GM19463 (cell line): ENCODE data around the gene ENOX1.

Experiments
- ATAC-seq: cut with Tn5 transposase; IDR thresholded peaks from one replicate; pipeline ENCODE4 v1.9.1; 2021; ENCODE audit warnings: mild to moderate bottlenecking, moderate library complexity; ENCODE audit not compliant: unreplicated experiment

ENOX1 gene

GRCh38 chr13:43675577-43675976 lies 111.2 kb downstream of the ENOX1 start:
- ATAC-seq, result no peak

DNA sequence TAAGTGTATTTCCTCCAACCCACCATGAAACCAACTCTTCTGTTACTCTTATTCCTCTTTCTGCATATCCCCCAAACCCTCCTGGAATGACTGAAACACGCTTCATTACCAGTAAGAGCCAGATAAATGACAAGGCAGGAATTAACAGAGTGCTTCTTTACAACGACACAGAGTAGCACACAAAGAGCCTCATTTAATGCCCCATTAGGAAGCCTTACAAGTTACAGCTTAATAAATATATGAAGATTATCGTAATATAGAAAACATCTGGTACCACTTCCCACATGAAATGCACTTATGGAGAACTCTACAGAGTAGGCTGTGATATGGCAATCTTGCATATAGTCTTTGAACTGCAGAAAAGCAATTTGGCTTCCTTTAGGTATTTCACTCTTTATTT lies 116.8 kb downstream of the ENOX1 start:
- no peak for ATAC-seq

DNA sequence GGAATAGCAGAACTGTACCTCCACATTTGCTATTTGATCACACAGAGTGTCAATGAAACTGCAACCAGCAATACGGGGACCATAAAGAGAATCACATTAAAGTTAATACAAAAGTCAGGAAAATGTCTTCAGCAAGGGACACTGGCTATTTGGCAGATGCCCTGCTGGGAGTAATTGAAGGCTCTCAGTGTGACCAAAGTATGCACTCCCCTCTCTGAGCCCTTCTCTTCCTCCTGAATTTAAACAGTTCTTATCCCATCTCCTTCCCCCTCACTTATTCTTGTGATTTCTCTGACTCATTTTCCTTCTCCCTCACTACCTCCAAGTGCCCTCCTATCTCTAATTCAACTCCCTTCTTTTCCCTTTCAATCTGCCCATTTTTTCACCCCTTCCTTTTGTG lies 117.7 kb downstream of the ENOX1 start:
- ATAC-seq, result no peak

DNA sequence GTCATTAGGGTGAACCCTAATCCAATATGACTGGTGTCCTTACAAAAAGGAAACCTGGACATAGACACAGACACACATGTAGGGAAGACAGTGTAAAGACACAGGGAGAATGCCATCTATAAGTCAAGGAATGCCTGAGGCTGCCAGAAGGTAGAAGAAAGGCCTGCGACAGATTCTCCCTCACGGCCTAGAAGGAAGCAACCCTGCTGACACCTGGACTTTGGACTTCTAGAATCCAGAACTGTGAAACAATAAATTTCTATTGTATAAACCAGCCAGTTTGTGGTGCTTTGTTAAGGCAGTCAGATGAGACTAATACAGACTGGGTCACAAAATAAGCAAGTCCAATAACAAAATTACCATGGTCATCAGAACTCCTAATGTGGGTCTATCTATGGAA lies 120.4 kb downstream of the ENOX1 start:
- ATAC-seq, result no peak

- ATAC-seq, result no peak
These were observed 121.4 kb downstream of the ENOX1 start for GRCh38 chr13:43665388-43665787.

GRCh38 chr13:43664700-43665191 lies 122.0 kb downstream of the ENOX1 start:
- no peak for ATAC-seq

GRCh38 chr13:43663474-43664090 lies 123.2 kb downstream of the ENOX1 start:
- ATAC-seq, result no peak

DNA sequence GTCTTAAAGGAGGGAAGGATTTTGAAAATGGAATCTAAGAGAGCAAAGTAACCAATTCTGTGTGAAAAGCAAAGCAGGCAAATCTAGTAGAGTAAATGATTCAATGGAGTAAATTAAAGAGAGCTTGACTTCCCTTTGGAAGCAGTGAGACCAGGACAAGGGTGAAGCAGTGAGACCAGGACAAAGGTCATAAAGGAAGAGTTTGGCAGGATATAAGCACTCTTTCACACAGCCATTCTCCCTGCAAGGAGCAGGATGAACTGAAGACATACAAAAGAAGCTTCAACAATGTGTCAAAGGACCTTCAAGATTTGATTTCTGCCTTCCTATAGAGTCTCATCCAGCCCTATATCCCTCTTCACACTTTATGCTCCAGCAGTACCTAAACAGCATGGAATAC lies 123.8 kb downstream of the ENOX1 start:
- no peak for ATAC-seq

DNA sequence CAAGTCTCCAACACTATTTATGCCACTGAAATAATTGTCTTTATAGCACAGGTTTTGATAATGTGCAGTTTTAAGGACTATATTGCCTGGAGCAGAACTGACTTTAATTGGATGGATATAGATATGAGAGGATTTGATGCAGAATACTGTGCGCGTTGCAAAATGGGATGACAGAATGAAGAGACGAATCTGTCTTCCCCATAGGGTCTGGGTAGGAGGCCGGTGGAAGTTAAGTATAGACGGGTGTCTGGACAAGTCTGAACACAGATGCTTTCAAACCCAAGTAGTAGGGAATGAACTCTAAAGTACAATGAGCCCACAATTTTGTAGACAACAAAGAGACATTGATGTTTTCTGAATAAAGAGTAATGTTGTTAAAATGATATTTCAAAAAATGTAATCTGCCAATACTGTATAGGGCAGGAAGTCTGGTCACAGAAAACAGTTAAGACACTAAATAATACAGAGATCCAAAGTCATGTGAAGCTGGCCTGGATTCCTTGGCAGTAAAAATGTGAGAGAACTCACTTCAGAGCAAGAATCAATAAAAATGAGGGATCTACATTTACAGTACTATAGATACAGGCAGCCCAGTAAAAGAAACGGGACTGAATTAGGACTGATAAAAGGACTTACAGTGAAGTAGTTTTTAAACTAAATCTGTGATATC lies 125.5 kb downstream of the ENOX1 start:
- no peak for ATAC-seq

- no peak for ATAC-seq
These were observed 129.3 kb downstream of the ENOX1 start for GRCh38 chr13:43657485-43657884.

DNA sequence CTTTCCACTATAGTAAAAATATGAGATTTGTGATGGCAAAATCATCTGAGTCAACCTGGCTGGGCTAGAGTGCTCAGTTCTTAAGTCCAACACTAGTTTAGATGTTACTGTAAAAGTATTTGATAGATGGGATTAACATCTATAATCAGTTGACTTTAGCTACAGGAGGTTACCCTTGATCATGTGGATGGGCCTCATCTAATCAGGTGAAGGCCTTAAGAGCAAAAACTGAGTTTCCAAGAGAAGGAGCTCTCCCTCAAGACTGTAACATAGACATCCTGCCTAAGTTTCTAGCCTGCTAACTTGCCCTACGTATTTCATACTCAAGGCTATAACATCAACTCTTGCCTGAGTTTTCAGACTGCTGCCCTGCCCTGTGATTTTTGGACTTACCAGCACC lies 132.8 kb downstream of the ENOX1 start:
- ATAC-seq, result no peak

DNA sequence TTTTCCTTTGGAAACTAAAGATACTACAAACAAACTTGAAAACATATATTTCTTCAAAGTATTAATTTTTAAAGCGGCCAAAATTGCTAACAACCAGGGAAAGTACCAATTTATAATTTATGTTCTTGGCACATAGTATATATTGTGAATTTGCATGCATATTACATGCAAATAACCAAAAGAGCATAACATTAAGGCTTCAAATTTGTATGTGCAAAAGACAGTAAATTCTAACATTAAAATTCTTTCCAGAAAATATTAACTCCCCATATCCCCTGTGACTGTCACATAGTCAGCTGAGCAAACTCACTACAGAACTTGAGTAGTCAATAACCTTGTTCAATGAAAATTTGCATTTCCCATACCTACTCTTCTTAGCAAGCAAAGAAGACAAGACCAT lies 133.4 kb downstream of the ENOX1 start:
- no peak for ATAC-seq

GRCh38 chr13:43652760-43653159 lies 134.0 kb downstream of the ENOX1 start:
- ATAC-seq, result no peak

DNA sequence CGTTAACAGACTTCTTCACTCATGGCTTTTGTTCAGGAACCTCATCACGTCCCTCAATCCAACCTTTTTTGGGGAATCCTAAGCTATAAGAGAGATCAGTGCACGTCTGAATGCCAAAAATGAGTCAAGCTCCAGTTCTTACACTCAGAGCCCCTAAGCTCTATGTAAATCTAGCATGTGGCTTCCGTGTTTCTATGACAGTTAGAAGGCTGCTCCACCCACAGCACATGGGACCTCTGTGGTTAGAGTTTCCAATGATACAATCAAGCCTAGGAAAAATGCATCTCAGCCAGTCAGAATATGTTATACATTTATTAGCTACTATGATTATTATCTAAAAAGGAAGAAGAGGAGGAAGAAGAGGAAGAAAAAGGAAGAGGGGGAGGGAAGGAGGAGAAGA lies 135.9 kb downstream of the ENOX1 start:
- no peak for ATAC-seq

GRCh38 chr13:43648733-43649132 lies 138.0 kb downstream of the ENOX1 start:
- ATAC-seq, result no peak

DNA sequence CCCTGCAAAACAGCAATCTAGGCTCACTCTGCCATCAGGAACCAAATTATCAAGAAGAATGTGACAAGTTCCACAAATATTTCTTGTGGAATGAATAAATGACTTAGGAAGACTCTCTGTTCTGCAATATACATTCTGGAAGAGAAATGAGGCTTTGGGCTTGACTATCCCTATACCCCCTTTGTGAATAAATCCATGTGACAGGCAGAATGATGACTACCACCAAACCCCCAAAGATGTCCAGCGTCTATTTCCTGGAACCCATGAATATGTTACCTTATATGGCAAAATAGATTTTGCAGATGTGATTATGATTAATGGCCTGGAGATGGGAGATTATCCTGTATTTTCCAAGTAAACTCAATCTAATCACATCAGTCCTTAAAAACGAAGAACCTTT lies 139.3 kb downstream of the ENOX1 start:
- ATAC-seq, result no peak

DNA sequence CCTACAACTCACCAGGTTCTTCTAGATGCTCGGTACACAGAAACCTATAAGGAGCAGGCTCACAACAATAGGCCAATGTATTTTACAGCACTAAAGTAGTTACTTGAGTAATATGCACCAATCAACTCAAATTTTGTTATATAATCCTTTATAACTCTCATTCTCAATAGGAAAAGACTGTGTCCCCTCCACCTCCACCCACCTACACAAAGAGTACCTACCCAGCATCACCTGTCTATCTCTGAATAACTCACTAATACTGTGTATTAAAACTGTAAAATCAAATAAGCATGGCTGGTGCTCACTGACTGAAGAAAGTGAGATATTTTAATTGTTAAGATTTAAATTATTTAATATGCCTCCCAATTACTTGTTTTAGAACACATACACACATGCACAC lies 146.3 kb downstream of the ENOX1 start:
- ATAC-seq, result no peak

DNA sequence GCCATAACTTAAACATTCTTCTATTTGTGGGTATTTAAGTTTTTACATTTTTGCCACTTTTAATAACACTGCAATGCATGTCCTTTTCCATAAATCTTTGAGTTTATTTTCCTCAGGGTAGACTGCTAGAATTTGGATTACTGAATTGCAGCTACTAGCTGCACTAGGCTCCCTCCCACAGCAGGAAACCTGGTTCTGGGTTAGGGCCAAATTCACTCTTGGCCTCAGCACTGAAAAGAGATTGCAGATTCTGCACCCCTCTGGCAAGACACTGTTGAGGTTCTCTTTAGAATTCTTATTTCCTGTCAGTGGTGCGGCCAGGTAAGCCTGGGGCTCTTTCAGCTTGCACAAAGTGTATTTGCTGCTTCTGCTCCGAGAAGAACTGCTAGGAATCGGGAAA lies 155.7 kb downstream of the ENOX1 start:
- ATAC-seq, result no peak

DNA sequence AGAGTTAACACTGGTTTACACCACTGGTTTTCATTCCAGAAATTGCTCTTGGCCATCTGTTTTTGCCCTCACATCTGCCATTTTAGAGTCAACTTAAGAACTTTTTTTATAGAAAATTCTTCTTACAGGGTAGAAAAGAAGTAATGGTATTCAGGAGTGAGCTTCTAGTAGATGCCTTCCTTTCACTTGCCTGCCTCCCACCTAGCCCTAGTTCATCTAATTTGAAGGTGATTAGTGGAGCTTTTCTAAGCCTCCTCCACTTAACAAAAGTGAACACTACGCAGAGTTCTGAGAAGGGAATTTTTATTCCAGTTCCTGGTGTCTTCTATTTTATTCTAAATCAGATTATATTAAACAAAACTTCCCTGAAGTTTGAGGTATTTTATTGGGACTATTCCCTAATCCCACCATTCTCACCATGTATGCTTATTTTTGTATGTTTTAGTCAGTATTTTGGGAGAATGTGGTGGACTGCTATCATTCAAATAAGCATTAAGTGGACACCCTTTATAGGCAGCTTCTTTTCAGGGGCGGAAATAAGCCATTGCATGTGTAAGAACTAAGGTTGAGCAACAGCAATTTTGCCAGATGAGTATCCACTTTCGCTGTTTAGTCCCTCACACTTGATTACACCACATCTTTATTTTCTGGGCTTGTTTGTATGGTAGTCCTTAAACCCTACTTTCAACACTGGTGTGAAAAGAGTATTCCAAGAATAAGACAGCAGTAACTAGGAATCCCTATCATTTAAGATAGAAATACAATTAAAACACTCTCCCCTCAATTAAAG lies 156.9 kb downstream of the ENOX1 start:
- ATAC-seq, result no peak

GRCh38 chr13:43626994-43627393 lies 159.8 kb downstream of the ENOX1 start:
- no peak for ATAC-seq

DNA sequence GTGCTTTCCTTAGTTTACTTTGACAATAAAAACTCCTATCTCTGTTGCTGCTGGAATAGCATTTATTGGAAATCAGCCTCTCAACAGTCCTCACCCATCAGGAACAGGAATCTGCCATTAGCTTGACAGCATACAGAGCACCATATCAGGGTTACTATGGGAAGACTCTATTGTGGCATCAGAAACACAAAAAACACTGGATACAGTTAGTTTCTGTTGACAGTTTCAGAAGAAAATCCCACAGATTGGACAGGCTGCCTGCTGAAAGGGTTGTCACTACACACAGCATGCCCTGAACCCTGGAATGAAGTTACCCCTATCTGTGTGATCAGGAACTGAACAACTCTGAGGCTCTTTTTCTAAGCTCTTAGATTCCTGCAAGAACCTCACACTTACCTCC lies 172.7 kb downstream of the ENOX1 start:
- no peak for ATAC-seq
